B cell (primary cell): ENCODE data around the gene CDH13.

Experiments
- EZH2 ChIP-seq: IDR thresholded peaks from 2 replicates; pipeline ENCODE4 v1.6.1; 2012; ENCODE audit warnings: borderline replicate concordance, low read depth, mild to moderate bottlenecking, moderate library complexity, low read length; ENCODE audit not compliant: insufficient read depth, poor library complexity, severe bottlenecking
- TF ChIP-seq, protein P1 (sequence below): fragments of 200-600 bp; IDR thresholded peaks from one replicate; pipeline ENCODE4 v1.8.0; 2022; ENCODE audit warnings: antibody characterized with exemption, mild to moderate bottlenecking

GRCh38 chr16:82999711-83000110 is 372.9 kb downstream of the CDH13 start:
- TF ChIP-seq, protein P1, sequence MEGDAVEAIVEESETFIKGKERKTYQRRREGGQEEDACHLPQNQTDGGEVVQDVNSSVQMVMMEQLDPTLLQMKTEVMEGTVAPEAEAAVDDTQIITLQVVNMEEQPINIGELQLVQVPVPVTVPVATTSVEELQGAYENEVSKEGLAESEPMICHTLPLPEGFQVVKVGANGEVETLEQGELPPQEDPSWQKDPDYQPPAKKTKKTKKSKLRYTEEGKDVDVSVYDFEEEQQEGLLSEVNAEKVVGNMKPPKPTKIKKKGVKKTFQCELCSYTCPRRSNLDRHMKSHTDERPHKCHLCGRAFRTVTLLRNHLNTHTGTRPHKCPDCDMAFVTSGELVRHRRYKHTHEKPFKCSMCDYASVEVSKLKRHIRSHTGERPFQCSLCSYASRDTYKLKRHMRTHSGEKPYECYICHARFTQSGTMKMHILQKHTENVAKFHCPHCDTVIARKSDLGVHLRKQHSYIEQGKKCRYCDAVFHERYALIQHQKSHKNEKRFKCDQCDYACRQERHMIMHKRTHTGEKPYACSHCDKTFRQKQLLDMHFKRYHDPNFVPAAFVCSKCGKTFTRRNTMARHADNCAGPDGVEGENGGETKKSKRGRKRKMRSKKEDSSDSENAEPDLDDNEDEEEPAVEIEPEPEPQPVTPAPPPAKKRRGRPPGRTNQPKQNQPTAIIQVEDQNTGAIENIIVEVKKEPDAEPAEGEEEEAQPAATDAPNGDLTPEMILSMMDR: no peak
- no peak for TF ChIP-seq EZH2
